Activated CD8-positive, alpha-beta memory T cell treated with anti-CD3 and anti-CD28 coated beads for 4 hours (primary cell): ENCODE measurements around the gene MAPK4.
"Not testable (repeated sequence)": the region's sequence is repeated elsewhere in the genome, so short reads cannot be mapped to it uniquely, and the experiment has no call there.

Experiments used
- DNase-seq, 2 donors: peaks; one replicate each; pipeline ENCODE4 v3.0.0-alpha.2; 2020; ENCODE audit warnings: low read depth in 2 of 2

Gene MAPK4

DNA sequence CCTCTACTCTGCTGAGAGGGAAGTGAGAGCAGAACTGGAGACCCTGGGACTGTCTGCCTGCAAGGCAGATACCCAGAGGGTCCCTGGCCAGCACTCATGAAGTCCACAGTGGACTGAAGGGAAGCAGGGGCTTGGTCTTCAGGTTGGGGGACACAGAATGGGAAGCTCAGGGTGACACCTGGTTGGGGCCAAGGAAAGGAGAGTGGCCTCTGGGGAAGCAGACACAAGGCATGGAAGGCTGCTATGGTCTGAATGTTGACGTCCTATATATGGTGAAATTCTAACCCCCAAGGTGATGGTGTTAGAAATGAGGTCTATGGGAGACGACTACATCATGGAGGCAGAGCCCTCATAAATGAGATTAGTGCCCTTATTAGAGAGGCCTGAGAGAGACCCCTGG lies 190.7 kb downstream of the MAPK4 start:
- no peak for DNase-seq

- no peak for DNase-seq
Observed at GRCh38 chr18:50751490-50751889, 191.6 kb downstream of the MAPK4 start.

- no peak for DNase-seq
Observed at GRCh38 chr18:50751947-50752346, 192.1 kb downstream of the MAPK4 start.

DNA sequence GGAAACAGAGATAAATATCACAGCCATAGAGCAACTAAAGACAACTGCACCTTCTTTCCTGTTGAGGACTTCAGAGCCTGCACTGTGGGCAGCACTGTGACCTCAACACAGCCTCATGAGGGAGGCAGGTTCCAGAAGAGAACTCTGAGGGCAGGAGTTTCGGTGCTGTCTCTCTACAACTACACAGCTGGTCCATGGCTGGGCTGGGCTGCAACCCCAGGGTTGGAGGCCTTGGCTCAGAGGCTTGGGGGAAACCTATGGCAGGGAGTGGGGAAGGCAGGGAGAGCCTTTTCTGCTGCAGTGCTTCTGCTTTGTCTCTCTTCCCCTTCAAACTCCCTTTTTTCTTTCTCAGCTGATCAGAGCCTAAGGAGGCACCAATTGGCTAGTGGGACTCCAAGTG lies 193.4 kb downstream of the MAPK4 start:
- DNase-seq: no peak

- DNase-seq: no peak
Observed at GRCh38 chr18:50754297-50754696, 194.4 kb downstream of the MAPK4 start.

- DNase-seq: no peak
Observed at GRCh38 chr18:50757358-50757757, 197.5 kb downstream of the MAPK4 start.

DNA sequence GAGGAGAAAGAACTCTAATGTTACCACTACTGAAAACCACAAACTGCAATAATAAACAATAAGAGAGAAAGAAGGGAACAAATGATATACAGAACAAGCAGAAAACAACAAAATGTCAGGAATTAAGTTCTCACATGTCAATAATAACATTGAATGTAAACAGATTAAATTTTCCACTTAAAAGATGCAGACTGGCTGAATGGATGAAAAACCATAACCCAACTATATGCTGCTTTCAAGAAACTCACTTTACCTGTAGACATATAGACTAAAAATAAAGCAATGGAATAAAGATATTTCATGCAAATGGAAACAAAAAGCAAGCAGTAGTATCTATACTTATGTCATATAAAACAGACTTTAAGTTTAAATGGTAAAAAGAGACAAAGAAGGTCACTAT lies 209.6 kb downstream of the MAPK4 start:
- no peak for DNase-seq

DNA sequence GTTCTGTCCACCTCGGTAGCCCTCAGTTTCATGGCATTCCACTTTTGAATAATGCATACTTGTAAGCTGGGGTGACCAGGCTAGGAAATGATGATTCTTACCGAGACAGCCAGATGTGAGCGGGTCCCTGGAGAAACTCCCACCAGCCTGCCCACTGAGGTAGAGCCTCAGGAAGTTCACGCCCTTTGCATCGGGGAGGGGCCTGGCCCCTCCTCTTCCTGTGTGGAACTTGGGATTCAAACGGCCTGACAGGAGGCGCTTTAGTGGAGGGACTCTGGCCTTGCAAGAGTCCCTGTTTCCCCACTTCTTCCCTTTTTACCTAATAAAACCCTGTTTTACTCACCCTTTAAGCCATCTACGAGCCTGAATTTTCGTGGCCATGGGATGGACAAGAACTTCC lies 215.3 kb downstream of the MAPK4 start:
- no peak for DNase-seq

GRCh38 chr18:50775726-50776125 lies 215.8 kb downstream of the MAPK4 start:
- DNase-seq: no peak

- DNase-seq: no peak
Observed at GRCh38 chr18:50776383-50776782, 216.5 kb downstream of the MAPK4 start.

GRCh38 chr18:50779021-50779420 lies 219.1 kb downstream of the MAPK4 start:
- not testable (repeated sequence) for DNase-seq
